Peyer's patch (tissue), 4 donors: ENCODE data around the gene VAPA. TPM values are rescaled to one million over a fixed set of nuclear protein-coding genes. Genes with fewer than 3 reads are reported as not detected.

Experiments
- DNase-seq, 3 donors: peaks; one replicate each; pipeline ENCODE4 v3.0.0-alpha.2; 2017 to 2019
- H3K27ac ChIP-seq, 4 donors: fragments of 200-600 bp; sonication (generic); one replicate each; pipeline ENCODE4 v1.5.1; 2016 to 2019
- H3K27me3 ChIP-seq, 2 donors: fragments of 200-600 bp; sonication (generic); one replicate each; pipeline ENCODE4 v1.5.1; 2019
- H3K36me3 ChIP-seq, 3 donors: fragments of 200-600 bp; sonication (generic); one replicate each; pipeline ENCODE4 v1.5.1; 2016 to 2019
- H3K4me1 ChIP-seq, 4 donors: fragments of 200-600 bp; sonication (generic); one replicate each; pipeline ENCODE4 v1.5.1; 2016 to 2019
- H3K4me3 ChIP-seq, 4 donors: fragments of 200-600 bp; sonication (generic); 1 replicate in 3 of 4; 2 replicates in 1 of 4; pipeline ENCODE4 v1.5.1; 2016 to 2019; ENCODE audit warnings: mild to moderate bottlenecking in 1 of 4
- H3K9me3 ChIP-seq, 4 donors: fragments of 200-600 bp; sonication (generic); one replicate each; pipeline ENCODE4 v1.5.1; 2016 to 2019; ENCODE audit warnings: mild to moderate bottlenecking in 1 of 4
- CTCF ChIP-seq, 6 experiments: fragments of 450-650 bp in 4 of 6; fragments of 200-600 bp in 2 of 6; sonication (generic) in 1 of 6; IDR thresholded peaks; one replicate each; pipeline ENCODE4 v1.5.1; 2017 to 2019; ENCODE audit warnings: antibody characterized with exemption in 6 of 6, mild to moderate bottlenecking in 3 of 6, moderate library complexity in 1 of 6
- POLR2A ChIP-seq, 2 donors: fragments of 450-650 bp; IDR thresholded peaks; one replicate each; pipeline ENCODE4 v1.5.1; 2017; ENCODE audit warnings: antibody characterized with exemption in 2 of 2, mild to moderate bottlenecking in 2 of 2, moderate library complexity in 2 of 2
- total RNA-seq, 4 donors: library from RNA; depleted of rRNA; stranded (reverse); fragments of >200 nt; gene quantifications; one replicate each; pipeline ENCODE4 v1.1.0, GENCODE V29; 2016

VAPA gene
- total RNA-seq, 4 donors from 2014 or later, result 155 to 232 (median 219) TPM

- H3K9me3 ChIP-seq, result no peaks in the 10 kb centered on the region
- H3K27me3 ChIP-seq, result no peaks in the 10 kb centered on the region
- no peak overlapping the region for H3K4me3 ChIP-seq
- no peak overlapping the region for H3K27ac ChIP-seq
- TF ChIP-seq CTCF (IDR thresholded peaks at IDR 0.05), result no peak
- no peak for TF ChIP-seq POLR2A (IDR thresholded peaks at IDR 0.05)
- DNase-seq, result no peak
- no peaks in the 10 kb centered on the region for H3K36me3 ChIP-seq
- no peaks in the 10 kb centered on the region for H3K4me1 ChIP-seq
Observed at GRCh38 chr18:9987931-9988330, 74.1 kb downstream of the VAPA start.

- H3K4me3 ChIP-seq, result no peak overlapping the region
- no peaks in the 10 kb centered on the region for H3K4me1 ChIP-seq
- TF ChIP-seq CTCF (IDR thresholded peaks at IDR 0.05) (no peak), POLR2A (IDR thresholded peaks at IDR 0.05) (no peak)
- DNase-seq, result no peak
- no peaks in the 10 kb centered on the region for H3K9me3 ChIP-seq
- no peaks in the 10 kb centered on the region for H3K27me3 ChIP-seq
- H3K27ac ChIP-seq, result no peak overlapping the region
- no peaks in the 10 kb centered on the region for H3K36me3 ChIP-seq
Observed at GRCh38 chr18:9988665-9989064, 74.8 kb downstream of the VAPA start.

- Histone ChIP-seq H3K9me3 (no peaks in the 10 kb centered on the region), H3K27me3 (no peaks in the 10 kb centered on the region), H3K36me3 (no peaks in the 10 kb centered on the region), H3K4me1 (peaks cover 0 to 4% (median 0%) of the 10 kb centered on the region in 4 donors), H3K4me3 (no peak overlapping the region), H3K27ac (no peak overlapping the region)
- no peak for DNase-seq
- TF ChIP-seq POLR2A (IDR thresholded peaks at IDR 0.05), result no peak
- no peak for TF ChIP-seq CTCF (IDR thresholded peaks at IDR 0.05)
Observed at GRCh38 chr18:9989481-9989880, 75.7 kb downstream of the VAPA start.

GRCh38 chr18:9991011-9992000 lies 77.5 kb downstream of the VAPA start:
- Histone ChIP-seq H3K27me3 (no peaks in the 10 kb centered on the region), H3K9me3 (no peaks in the 10 kb centered on the region), H3K4me1 (peaks cover 0 to 4% (median 0%) of the 10 kb centered on the region in 4 donors), H3K27ac (no peak overlapping the region), H3K4me3 (no peak overlapping the region), H3K36me3 (no peaks in the 10 kb centered on the region)
- no peak for DNase-seq
- no peak for TF ChIP-seq CTCF (IDR thresholded peaks at IDR 0.05)
- no peak for TF ChIP-seq POLR2A (IDR thresholded peaks at IDR 0.05)

GRCh38 chr18:9992300-9992972 lies 78.6 kb downstream of the VAPA start:
- Histone ChIP-seq H3K9me3 (no peaks in the 10 kb centered on the region), H3K36me3 (no peaks in the 10 kb centered on the region), H3K27ac (no peak overlapping the region), H3K27me3 (no peaks in the 10 kb centered on the region), H3K4me1 (peaks cover 0 to 4% (median 0%) of the 10 kb centered on the region in 4 donors), H3K4me3 (no peak overlapping the region)
- no peak for DNase-seq
- TF ChIP-seq POLR2A (IDR thresholded peaks at IDR 0.05) (no peak), CTCF (IDR thresholded peaks at IDR 0.05) (no peak)
